DMS153 treated with DMSO at 0.1 percent for 48 hours (cell line): Measurements from ENCODE around the gene CHI3L1.

Source experiments
- DNase-seq: peaks from one replicate; lab custom pipeline; 2025; ENCODE audit not compliant: unreplicated experiment; lab: John Stamatoyannopoulos, UW

Gene CHI3L1

DNA sequence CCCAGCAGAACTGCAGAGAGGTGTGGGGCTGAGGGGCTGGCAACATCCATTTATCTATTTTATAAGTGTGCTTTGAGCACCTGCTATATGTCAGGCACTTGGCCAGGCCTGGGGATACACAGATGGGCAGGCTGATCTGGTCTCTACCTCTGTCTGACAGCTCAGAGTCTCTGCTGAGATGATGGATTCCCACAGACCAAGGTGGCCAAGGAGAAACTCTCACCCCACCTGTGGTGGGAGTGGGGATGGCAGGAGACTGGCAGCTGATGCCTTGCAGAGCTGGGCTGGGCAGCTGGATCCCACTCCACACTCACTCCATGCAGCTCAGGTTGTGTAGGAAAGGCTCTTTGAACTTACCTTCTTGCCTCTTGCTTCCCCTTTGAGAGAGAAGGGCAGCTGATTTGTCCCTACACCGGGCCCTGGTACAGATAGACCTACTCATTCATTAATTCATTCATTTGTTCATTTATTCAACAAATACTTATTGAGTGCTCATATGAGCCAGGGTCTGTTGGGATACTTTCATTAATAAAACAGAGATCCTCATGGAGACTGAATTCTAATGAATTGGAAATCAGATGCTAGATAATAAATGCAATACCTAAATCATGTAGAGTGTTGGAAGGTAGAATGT lies 50.0 kb downstream of the CHI3L1 start:
- no peak for DNase-seq

GRCh38 chr1:203135636-203136305 lies 50.7 kb downstream of the CHI3L1 start:
- DNase-seq = no peak

- no peak for DNase-seq
Observed at GRCh38 chr1:203133970-203134725, 52.4 kb downstream of the CHI3L1 start.

DNA sequence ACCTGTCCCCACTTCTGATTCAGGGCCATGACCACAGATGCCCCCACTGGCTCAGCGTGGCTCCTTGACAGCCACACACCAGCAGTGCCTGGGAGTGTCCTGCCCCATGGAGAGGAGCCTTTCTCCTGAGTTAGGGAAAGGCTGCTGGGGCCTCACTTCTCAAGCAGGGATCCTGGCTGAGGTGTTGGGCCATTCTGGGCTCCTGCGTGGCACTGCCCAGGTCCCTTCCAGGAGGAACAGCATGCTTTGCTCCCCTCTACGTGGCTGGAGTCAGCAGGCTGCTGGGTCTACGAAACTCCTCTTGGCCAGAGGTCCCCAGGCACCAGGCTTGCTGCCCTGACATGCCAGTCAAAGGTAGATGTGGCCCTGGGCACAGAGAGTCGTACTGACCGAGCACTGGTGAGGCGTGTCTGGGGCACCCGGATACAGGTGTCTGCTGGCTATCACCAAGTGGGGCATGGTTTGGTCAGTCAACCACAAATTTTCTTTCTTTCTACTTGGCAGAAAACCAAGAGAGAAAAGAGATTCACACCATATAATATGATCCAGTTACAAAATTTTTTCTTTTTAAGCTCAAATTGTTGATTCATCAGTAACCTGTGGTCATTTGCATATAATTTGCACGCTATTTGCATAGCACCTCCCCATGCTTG lies 54.8 kb downstream of the CHI3L1 start:
- DNase-seq = no peak

DNA sequence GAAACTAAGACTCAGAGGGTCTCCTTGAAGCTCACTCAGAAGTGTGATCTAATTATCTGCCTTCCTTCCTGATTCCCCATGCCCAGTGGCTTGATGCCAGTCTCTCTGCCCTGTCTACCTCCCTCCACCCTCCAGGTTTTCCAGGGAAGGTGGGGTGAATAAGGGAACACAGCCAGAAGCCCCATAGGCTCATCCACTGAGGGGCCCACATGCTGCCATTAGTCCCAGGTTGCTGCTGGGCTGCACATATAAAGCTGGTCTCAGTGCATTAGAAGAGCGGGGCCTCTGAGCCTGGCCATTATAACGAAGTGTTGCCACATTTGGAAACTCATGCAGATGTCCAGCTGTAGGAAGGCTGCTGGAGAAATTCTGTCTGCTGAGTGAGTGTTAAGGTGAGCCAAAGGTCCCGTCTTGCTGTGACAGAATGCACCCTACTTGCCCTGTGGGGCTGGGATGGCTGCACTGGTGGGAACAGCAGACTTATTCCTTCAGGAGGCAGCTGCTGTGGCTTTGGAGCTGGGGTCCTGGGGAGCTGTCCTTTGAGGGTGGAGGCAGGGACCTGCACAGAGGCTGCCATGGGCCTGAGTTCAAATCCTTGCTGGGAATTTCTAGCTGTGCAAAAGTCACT lies 56.0 kb downstream of the CHI3L1 start:
- DNase-seq = no peak

DNA sequence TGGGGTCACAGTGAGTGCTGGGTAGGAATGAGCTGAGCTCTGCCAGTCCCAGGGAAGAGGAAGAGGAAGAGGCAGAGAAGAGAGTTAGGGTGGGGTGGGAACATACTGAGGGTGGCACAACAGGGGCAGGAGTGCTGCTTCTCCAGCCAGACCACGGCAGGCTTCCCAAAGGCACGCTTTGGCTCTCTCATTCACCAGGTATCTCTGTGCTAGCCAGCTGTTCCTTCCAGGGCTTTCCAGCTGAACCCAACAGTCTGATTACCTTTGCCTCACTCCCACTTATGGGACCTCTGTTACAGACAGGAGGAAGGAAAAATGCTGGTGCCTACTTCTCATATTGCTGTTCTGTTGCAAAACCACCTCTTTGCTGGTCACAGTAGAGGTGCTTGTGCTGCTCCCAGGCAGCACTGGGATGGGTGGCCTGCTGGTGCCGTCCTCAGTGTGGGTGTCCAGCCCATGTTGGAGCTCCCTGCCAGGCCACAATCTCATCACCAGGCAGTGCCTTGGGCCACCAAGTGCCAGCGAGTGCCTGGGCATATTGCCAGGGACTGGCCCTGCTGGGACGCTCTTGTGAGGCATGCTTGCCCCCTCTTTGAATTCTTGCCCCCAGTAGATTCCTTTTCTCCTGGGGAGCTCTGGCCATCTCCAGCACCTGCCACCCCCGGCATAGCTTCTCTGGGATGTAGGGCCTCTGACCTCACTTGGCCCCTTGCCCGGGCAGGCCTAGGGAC lies 56.8 kb downstream of the CHI3L1 start:
- peak; percentile 45 for DNase-seq
